Stimulated activated CD4-positive, alpha-beta T cell treated with anti-CD3 and anti-CD28 coated beads, Interleukin-15, amount 100 ng/mL, for 1 hour (primary cell): ENCODE results near the gene BTAF1.
"Not testable (repeated sequence)": the region's sequence is repeated elsewhere in the genome, so short reads cannot be mapped to it uniquely, and the experiment has no call there.

Experiments used
- DNase-seq, 2 donors: peaks; one replicate each; pipeline ENCODE4 v3.0.0-alpha.2; 2020; ENCODE audit warnings: low read depth in 1 of 2, low spot score in 1 of 2

BTAF1 gene

GRCh38 chr10:91976317-91977051 is 52.9 kb downstream of the BTAF1 start:
- no peak for DNase-seq

GRCh38 chr10:91977491-91977890 is 53.9 kb downstream of the BTAF1 start:
- no peak for DNase-seq

- DNase-seq = no peak
Observed at GRCh38 chr10:91978585-91978984, 55.0 kb downstream of the BTAF1 start.

- no peak for DNase-seq
Observed at GRCh38 chr10:91980319-91980718, 56.7 kb downstream of the BTAF1 start.

GRCh38 chr10:91983416-91983815 is 59.8 kb downstream of the BTAF1 start:
- DNase-seq = no peak

GRCh38 chr10:91987397-91988037 is 63.9 kb downstream of the BTAF1 start:
- no peak for DNase-seq

- no peak for DNase-seq
Observed at GRCh38 chr10:91992031-91992430, 68.5 kb downstream of the BTAF1 start.

- DNase-seq = no peak
Observed at GRCh38 chr10:91996266-91996665, 72.7 kb downstream of the BTAF1 start.

GRCh38 chr10:92001581-92001980 is 78.0 kb downstream of the BTAF1 start:
- DNase-seq = no peak

- no peak for DNase-seq
Observed at GRCh38 chr10:92001995-92002394, 78.4 kb downstream of the BTAF1 start.

- no peak for DNase-seq
Observed at GRCh38 chr10:92003258-92003657, 79.7 kb downstream of the BTAF1 start.

- no peak for DNase-seq
Observed at GRCh38 chr10:92005978-92006377, 82.4 kb downstream of the BTAF1 start.

- DNase-seq = no peak
Observed at GRCh38 chr10:92009445-92009844, 85.9 kb downstream of the BTAF1 start.

GRCh38 chr10:92010047-92010735 is 86.6 kb downstream of the BTAF1 start:
- DNase-seq = no peak

GRCh38 chr10:92011560-92012214 is 88.1 kb downstream of the BTAF1 start:
- no peak for DNase-seq

GRCh38 chr10:92014620-92015019 is 91.0 kb downstream of the BTAF1 start:
- DNase-seq = no peak

GRCh38 chr10:92024700-92025099 is 101.1 kb downstream of the BTAF1 start:
- no peak for DNase-seq

GRCh38 chr10:92025340-92025739 is 101.8 kb downstream of the BTAF1 start:
- DNase-seq = not testable (repeated sequence)

GRCh38 chr10:92027141-92027540 is 103.6 kb downstream of the BTAF1 start:
- no peak for DNase-seq

GRCh38 chr10:92031580-92031979 is 108.0 kb downstream of the BTAF1 start:
- no peak for DNase-seq

GRCh38 chr10:92033070-92033469 is 109.5 kb downstream of the BTAF1 start:
- DNase-seq = not testable (repeated sequence)

GRCh38 chr10:92038949-92039348 is 115.4 kb downstream of the BTAF1 start:
- DNase-seq = no peak
